Dermis microvascular lymphatic vessel endothelial cell (primary cell): ENCODE data around the gene RENBP. TPM values are rescaled to one million over a fixed set of nuclear protein-coding genes. Genes with fewer than 3 reads are reported as not detected.
"Not testable (repeated sequence)": the region's sequence is repeated elsewhere in the genome, so short reads cannot be mapped to it uniquely, and the experiment has no call there.

Source experiments
- DNase-seq, 2 donors: peaks; one replicate each; pipeline versions ENCODE4 v3.0.0 to v3.0.0-alpha.2; 2010; ENCODE audit warnings: low read depth in 2 of 2
- total RNA-seq: library from RNA; depleted of rRNA; stranded (reverse); fragments of >200 nt; gene quantifications from 2 replicates; pipeline ENCODE4 v1.2.1, GENCODE V29; 2014

RENBP gene
- 10.1 and 40.3 TPM in 2 replicates for total RNA-seq

DNA sequence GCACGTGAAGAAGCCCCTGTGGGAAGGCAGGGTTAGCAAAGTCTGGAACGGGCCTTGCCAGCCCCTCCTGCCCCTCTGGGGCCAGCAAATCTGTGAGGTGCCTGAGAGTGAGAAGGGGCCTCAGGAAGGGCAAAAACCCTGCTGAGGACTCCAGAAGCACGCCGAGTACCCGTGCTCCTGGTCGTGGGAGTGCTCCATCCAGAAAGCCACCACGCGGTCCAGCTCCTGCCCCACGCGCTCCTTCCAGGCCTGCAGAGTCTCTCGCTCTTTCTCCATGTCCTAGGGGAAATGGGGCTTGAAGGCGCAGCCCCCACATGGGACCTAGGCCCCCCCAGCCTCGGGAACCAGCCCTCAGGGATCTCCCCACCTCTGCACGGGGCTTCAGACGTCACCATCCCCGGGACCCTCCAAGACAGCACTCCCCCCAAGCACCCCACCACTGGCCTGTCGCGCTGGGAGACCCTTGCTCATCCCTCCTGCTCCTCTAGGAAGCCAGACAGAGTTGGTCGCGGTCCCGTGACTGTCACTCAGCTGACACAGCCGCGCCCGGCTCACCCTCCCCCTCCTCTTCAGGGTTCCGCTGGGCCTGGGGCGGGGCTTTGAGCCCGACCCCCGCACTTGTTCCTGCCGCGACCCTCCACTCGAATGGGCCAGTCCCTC, at the start of gene RENBP:
RENBP (minus strand) TSS at position 504 of the 660 bp plus-strand sequence; CDS start at position 471, 33 bp downstream.
- no peak for DNase-seq

DNA sequence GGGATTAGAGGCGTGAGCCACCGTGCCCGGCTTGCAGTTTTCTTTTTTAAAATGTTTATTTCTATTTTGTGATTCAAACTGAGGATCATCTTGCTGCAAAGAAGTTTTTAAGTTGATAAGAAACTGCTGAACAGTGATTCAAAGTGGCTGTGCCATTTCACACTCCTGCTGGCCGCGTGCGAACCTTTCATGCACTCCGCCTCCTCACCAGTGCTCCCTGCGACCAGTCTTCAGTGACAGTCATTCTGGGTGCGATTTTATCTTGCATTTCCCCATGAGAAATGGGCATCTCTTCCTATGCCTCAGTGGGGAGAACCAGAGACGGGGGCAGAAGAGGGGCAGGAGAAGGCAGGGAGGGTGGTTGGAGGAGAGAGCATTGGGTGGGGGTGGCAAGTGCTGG, 49.5 kb upstream of the RENBP start:
- no peak for DNase-seq

DNA sequence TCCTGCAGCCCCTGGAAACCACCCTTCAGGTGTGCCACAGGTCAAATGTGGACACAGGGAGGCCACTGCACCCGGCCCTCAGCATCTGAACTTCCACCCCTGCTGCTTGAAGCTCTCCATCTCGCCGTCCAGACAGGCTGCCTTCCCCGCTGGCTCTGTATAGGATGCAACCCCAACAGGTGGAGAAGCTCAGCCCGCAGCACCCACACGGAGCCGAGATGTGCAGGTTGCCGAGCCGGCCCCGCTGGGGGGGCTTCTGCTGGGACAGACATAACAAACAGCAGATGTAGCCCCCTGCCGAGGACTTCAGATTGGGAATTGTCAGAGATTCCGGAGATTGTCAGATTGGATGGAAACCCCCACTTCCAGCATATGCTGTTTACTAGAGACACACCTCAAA, 48.6 kb upstream of the RENBP start:
- DNase-seq: no peak

DNA sequence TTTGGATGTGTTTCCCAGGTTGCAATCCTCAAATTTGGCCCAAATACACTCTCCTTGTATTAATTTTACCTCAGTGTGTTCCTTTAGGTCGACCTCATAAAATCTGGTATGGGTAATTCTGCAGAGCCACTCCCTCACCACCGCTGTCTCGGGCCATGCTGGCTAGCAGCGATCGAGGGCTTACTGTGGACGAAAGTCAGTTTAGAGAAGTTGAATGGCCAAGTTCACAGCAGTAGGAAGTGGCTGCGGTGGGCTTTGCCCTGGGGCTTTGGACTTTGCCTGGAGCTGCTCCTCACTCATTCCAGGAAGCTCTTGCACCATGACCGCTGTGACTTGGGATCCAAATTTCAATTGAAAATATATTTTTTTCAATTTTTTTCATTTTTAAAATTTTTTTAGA, 47.7 kb upstream of the RENBP start:
- DNase-seq: no peak

DNA sequence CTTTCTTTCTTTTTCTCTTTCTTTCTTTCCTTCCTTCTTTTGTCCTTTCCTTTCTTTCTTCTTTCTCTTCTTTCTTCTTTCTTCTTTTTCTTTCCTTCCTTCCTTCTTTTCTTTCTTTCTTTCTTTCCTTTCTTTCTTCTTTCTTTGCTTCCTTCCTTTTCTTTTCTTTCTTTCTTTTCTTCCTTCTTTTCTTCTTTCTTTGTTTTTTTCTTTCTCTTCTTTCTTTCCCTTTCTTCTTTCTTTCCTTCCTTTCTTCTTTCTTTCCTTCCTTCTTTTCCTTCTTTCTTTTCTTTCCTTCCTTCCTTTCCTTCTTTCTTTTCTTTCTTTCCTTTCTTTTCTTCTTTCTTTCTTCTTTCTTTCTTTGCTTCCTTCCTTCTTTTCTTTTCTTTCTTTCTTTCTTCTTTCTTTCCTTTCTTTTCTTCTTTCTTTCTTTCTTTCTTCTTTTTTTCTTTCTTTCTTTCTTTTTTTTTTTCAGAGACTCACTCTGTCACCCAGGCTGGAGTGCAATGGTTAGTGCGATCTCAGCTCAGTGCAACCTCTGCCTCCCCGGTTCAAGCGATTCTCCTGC, 46.7 kb upstream of the RENBP start:
- DNase-seq: no peak

DNA sequence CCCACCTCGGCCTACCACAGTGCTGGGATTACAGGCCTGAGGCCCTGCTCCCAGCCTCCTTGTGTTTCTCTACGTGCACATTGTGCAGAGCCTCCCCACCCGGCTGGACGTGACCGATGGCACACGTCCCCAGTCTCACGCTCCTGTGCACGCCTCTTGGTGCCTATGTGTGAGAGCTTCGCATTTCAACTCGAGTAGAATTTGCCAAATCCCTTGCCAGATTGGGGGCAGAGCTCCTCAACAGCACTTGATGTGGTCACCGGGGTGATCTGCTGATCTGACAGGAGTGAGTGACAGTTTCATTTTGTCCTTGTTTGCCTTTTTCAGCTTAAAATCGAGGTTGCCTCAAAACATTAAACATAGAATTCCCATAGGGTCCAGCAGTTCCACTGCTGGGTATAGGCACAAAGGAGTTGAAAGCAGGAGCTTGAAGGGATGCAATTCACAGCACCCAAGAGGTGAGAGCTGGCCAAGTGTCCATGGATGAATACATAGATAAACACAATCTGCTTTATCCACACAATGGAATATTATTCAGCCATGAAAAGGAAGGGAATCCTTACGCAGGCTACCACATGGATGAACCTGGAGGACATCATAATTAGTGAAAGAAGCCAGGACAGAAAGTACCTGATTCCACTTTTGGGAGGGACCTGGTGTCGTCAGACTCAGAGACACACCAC, 45.7 kb upstream of the RENBP start:
- no peak for DNase-seq

DNA sequence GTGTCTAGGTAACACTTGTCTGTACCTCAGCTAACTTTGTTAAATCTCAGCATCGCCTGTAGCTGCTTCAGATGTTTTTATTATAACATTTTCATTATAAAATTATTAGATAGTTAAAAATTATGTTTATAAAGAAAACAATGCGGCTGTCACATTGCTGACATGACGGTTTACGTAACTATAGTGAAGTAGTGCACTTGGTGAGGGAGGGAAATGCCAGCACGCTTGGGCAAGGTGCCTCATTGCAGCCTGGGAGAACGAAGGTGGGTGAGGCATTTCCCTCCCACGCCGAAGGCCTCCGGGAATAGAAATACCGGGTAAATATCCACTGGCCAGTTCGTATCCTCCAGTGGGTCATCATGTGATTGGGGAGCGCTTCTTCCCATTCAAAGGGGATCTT, 44.0 kb upstream of the RENBP start:
- DNase-seq: no peak

DNA sequence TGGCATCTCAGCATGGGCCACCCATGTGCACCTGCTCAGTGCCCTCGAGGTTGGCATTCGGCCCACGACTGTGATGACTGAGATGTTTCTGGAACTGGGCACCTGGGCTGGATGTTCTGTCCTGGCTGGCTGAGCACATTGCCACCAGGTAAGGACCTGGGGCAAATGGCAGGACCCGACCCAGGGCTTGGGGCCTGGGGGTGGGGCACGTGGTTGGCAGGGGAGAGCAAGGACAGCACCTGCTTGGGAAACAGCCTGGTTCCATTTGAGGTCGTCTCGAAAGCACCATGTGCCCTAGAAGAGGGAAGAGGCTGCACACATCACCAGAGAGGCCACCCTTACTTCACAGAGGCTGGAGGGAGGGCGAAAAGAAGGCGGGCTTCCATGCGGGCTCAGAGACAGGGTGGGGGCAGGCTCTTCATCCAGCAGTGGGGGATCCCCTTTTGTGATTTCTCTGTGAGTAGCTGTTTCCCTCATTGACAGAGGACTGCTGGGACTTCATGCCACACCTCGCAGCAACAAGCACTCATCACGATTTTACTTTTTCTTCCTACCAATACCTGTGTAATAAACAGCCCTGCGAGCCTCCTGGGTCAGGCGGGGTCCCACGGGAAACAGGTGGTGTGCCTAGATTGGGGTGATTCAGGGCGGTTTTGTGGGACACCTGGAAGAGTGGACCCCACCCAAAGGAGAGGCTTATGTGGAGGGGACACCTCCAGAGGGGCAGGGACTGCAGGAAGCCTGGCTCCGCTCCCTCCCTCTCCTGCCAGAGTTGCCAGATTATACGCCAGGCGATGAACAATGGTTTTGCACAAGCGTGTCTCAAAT, 40.1 kb upstream of the RENBP start:
- no peak for DNase-seq

DNA sequence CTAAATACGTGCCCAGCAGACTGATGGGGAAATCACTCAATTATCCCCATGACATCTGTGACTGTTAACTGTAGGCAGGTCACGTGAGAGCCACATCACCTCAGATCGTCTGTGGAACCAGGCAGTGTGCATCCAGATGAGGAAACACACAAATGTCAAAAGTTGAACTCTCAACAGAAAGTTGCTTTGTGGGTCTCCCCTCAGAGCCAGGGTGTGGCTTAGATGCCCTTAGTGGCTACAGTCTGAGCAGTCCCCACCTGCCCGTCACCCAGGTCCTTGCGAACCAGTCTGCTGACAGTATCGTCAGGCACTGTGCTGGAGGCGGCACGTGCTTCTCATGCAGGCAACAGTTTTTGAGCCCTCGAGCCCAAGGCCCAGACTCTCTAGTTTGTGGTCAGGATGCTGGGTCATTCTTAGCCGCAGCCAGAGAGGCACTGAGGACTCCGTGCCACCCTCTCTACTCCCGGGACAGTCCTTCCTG, 38.9 kb upstream of the RENBP start:
- no peak for DNase-seq

DNA sequence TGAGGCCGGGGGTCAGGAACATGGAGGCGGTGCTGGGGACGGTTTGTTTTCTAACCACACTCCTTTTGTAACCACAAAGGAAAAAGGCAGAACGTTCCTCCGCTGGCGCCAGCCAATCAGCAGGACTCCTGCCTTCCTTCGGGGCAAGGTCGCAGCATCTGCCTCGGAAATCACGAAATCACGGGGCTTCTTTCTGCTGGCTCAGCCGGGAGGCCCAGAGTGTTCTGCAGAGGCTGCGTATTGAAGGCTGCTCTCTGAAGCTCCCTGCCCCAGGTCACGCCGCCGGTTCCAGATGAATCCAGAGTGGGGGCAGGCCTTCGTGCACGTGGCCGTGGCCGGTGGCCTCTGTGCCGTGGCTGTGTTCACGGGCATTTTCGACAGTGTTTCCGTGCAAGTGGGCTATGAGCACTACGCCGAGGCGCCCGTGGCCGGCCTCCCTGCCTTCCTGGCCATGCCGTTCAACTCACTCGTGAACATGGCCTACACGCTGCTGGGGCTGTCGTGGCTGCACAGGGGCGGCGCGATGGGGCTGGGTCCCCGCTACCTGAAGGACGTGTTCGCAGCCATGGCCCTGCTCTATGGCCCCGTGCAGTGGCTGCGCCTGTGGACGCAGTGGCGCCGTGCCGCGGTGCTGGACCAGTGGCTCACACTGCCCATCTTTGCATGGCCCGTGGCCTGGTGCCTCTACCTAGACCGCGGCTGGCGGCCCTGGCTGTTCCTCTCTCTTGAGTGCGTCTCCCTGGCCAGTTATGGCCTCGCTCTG, 37.5 kb upstream of the RENBP start:
- DNase-seq: no peak

DNA sequence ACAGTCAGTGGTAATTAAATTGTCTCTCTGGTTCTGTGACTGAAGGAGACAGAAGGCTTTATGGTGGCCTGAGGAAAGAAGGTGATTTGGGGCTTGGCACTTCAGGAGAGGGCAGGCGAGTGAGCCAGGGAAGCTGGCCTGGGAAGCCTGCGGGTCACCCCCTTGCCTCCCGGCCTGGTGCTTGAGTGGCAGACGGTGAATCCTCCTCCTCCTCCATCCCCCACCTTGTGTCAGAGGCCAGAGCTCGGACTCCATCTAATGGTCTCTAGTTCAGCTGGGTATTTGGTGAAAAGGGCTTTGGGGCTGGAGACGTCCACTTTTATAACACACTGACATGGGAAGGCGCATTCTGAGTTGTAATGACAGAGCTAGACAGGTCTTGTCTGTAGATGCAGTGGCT, 36.8 kb upstream of the RENBP start:
- no peak for DNase-seq

DNA sequence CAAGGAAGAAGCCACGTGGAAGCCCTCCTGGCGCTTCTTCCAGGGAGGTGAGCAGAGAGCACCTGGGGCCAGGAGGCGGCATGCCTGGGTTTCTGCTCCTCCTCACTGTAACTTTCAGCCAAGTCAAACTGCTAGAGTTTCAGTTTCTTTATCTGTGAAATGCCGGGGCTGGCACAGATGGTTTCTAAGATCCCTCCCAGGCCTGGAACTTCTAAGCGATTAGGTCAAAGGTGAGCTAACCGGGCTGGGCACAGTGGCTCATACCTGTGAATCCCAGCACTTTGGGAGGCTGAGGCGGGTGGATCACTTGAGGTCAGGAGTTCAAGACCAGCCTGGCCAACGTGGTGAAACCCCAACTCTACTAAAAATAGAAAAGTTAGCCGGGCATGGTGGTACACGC, 36.0 kb upstream of the RENBP start:
- not testable (repeated sequence) for DNase-seq

DNA sequence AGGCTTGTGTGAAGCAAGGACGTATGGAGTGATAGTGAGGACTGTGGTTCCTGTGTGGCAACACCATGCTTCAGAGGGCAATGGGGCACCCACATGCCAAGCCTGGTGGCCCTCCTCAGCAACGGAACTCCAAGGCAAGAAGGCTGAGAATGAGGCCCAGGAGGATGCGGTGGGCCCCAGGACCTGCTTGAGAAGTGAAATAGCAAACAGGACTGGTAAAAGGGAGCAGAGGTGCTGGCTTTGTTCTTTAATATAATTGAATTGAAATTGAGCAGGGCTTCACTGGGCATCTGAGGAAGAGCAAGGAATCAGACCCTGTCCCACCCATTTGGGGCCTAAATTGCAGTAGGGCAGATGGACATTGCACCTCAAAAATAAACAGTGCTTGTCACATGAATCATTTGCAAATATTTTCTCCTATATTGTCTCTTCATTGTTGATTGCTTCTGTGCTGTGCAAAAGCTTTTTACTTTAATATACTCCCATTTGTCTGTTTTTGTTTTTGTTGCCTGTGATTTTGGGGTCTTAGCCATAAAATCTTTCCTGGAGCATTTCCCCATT, 30.4 kb upstream of the RENBP start:
- no peak for DNase-seq

DNA sequence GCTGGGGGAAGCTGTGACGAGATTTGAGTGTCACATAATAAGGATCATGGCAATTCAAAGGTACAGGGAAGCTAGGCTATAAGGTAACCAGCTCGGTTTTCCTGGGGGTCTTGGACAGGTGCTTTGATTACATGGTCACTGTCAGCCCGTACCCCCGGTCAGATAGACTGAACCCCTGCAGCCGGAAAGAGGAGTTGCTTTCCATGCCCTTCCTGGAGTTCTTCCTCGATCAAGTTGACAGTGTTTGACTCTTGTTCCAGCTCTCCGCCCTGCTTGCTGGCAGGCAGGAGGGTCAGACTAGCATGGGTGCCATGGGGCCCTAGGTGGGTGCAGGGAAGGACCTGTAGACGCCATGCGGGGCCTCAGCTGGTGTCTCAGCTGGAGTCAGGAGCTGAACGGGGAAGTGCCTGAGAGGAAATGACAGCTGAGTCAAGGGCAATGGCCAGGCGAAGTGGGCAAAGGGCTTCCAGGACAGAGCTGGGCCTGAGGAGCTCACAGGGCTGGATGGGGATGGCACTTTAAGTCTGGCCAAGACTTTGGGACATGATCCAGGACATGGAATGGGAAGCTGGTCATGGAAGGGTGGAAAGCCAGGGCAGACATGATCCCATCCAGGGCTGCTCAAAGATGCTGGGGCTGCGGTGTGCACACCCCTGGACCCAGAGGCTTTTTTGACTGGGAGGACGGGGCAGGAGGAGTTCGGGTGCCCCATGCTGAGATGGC, 29.7 kb upstream of the RENBP start:
- peak in 1 of 2 donors; percentile 26 for DNase-seq

DNA sequence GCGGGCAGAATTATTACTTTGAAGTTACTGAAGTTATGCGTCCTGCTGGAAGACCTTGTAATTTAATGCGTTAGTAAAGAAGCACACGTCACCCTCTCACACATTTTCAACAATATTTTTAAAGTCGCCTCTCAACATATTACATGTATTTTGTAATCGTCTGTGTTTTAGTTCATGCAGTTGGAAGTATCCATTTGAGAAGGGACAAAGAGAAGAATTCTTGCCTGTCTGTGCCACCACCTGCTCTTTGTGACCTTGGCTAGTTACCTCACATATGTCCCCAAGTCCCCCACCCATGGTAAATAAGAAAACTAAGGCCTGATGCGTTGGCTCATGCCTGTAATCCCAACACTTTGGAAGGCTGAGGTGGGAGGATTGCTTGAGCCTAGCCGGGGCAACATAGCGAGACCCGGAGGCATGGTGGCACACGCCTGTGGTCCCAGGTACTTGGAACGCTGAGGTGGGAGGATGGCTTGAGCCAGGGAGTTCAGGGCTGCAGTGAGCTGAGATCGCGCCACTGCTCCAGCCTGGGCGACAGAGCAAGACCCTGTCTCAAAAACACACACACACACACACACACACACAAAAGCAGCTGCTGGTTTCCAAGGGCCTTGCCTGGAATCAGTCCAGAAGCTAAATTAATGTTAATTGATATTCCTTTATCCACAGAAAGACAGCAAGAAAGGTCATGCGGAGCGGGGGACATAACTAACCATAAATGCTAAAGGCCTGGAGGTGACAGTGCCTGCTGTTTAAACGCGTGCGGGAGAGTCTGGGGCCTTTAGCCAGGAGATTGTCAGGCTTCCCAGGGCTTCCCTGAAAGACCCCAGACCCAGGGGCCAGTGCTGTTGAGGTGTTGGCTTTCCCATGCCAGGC, 28.9 kb upstream of the RENBP start:
- no peak for DNase-seq

DNA sequence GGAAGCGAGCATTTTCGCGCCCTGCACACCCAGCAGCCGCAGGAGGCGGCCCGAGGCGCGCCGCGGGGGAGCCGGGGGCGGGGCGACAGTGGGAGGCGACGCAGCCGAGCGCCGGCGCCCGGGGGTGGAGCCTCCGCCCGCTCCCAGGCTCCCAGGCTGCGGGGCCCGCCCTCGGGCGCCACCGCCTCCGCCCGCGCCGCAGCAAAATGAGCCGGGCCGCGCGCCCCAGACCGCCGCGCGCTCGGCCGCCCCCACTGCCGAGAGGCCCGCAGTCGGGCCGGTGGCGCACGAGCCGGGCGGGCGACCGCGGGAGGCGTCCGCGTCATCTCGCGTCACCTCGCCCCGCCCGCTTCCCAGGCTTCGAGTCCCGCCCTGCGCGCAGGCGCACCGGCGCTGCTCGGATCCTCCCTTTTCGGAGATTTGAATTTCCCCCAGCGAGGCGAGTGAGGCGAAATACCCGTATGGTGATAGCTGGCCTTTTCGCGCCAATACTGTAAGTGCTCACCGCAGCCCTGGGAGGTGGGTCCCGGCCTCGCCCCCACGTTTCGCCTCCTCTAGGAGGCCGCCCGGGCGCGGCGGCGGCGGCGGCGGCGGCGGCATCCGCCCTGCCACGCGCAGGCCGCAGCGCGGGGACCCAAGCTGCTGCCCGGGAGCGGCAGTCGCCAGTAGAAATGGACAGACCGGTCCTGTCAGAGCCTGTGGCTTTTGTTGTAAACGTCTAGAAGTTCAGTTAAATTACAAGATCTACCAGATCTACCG, 28.1 kb upstream of the RENBP start, which contains the start of gene TMEM187:
TMEM187 (plus strand) TSS at position 387 of the 759 bp plus-strand sequence. CDS start 9,309 bp downstream, outside the sequence.
- peak; percentile 63 to 81 for DNase-seq

DNA sequence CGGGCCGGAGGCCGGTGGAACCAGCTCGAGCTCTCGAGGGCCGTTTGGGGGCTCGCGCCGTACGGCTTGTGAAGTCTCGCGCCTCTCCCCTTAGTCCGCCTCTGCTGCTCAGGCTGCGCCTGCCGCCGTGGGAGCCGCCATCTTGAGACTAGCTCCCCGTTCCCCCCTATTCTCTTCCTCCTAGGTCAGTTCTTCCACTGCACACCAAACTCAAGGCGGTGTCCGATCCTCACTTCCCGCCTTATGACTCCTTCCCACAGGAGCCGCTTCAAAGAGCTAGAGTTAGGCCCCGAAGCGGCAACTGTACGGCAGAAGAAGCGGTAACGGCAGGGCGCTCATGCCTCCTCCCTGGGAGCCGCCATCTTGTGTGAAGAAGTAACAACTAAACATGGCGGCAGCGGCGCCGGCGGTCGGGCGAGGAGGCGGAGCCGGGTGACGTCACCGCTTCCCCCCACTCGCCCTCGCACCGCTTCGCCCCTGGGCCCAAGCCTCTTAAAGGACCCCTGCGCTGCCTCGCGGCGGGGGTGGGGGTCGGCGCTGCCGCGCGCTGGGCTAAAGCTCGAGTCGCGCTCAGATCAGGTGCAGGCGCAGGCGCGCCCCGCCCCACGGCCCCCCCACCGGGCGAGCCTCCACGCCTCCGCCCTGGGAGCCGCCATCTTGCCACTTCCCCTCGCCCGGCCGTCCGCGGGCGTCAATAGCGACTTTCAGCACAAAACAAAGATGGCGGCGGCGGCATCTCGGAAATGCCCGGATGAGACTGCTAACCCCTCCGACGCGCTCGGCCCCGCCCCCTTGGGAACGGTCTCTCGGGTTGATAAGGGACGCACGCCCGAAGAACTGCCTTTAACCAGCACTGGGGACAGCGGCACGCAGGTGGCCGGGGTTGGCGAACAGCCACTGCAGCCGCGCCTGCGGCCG, 27.3 kb upstream of the RENBP start, which contains the start of gene HCFC1:
HCFC1 (minus strand) TSS at position 369 of the 918 bp plus-strand sequence. CDS start 978 bp downstream, outside the sequence.
- DNase-seq: peak; percentile 73 to 87
